Measurements from ENCODE around the gene MYLIP.

The MYLIP gene

GRCh38 chr6:16136091-16136490, 7.2 kb downstream of the MYLIP start:
- no peak overlapping the region for H3K4me3 ChIP-seq (ENCODE audit: low read depth, low read length)
- TF ChIP-seq, protein P1, sequence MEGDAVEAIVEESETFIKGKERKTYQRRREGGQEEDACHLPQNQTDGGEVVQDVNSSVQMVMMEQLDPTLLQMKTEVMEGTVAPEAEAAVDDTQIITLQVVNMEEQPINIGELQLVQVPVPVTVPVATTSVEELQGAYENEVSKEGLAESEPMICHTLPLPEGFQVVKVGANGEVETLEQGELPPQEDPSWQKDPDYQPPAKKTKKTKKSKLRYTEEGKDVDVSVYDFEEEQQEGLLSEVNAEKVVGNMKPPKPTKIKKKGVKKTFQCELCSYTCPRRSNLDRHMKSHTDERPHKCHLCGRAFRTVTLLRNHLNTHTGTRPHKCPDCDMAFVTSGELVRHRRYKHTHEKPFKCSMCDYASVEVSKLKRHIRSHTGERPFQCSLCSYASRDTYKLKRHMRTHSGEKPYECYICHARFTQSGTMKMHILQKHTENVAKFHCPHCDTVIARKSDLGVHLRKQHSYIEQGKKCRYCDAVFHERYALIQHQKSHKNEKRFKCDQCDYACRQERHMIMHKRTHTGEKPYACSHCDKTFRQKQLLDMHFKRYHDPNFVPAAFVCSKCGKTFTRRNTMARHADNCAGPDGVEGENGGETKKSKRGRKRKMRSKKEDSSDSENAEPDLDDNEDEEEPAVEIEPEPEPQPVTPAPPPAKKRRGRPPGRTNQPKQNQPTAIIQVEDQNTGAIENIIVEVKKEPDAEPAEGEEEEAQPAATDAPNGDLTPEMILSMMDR (IDR thresholded peaks at IDR 0.05; ENCODE audit: insufficient read depth, low read depth, low read length, missing control alignments): no peak
- DNase-seq (ENCODE audit: low read depth): no peak

DNA sequence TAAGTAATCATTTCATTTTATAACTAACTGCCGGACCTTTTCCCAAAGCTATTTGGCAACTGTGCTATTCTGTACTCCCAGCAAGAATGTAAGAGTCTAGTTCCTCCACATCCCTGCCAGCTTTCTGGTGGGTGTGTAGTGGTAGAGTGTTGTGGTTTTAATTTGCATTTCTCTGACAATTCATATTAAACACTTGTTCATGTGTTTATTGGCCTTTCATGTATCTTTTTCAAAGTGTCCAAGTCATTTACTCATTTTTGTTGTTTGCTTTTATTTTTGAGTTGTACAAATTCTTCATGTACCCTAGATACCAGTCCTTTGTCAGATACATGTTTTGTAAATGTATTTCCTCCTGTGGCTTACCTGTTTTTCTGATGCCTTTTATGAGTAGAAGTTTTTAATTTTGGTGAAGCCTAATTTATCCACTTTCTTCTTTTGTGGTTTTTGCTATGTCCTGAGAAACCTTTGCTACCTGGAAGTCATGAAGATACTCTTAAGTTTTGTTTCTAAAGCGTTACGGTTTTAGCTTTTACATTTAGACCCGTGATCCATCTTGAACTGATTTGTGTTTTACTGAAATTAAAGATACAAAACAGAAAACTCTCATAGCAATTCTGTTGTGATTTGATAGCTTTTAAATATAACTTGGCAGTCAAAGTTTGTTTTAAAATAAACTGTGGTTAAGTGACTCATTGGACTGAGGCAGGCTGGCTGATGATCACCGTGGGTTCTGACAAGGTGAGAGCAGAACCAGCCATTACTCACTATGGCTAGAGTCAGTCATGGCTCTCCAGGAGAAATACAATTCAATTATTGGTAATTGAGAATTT, 8.0 kb downstream of the MYLIP start:
- TF ChIP-seq, protein P1 (IDR thresholded peaks at IDR 0.05; ENCODE audit: insufficient read depth, low read depth, low read length, missing control alignments): no peak
- peak; percentile 36 for DNase-seq (ENCODE audit: low read depth)
- no peak overlapping the region for H3K4me3 ChIP-seq (ENCODE audit: low read depth, low read length)

DNA sequence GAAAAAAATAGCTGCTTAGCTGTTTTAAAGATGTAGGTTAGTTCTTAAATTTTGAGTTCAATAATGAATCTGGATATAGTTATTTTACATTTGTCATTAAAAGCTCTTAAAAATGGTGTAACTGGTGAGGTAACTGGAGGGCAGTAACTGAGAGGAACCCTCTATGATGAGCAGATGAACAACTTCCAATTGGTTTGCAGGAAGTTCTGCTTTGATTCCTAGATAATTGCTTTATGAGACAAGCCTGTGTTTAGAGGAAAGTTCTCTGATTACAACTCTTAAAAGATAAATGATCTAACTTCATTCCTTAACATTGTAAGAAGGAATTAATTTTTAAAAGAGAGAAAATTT, 8.5 kb downstream of the MYLIP start:
- no peak overlapping the region for H3K4me3 ChIP-seq (ENCODE audit: low read depth, low read length)
- no peak for DNase-seq (ENCODE audit: low read depth)
- TF ChIP-seq, protein P1 (IDR thresholded peaks at IDR 0.05; ENCODE audit: insufficient read depth, low read depth, low read length, missing control alignments): no peak

DNA sequence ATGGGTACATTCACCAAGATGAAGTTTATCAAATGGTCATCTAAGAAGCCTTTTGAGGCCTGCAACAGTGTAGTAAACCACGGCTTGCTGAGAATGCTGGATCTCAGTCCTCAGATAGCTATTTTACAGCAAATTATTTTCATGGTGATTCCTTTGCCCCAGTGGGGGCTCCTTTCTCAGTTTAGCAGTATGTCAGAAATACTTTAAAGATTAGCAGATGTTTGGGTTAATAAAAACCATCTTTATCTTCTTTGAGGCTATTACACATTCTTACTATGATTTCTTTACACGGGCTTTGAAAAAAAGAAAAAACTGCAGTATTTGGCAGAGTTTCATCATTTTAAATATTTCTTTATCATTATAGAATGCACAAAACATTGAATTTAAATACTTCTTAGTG, 10.7 kb downstream of the MYLIP start:
- no peak for DNase-seq (ENCODE audit: low read depth)
- TF ChIP-seq, protein P1 (IDR thresholded peaks at IDR 0.05; ENCODE audit: insufficient read depth, low read depth, low read length, missing control alignments): no peak
- no peak overlapping the region for H3K4me3 ChIP-seq (ENCODE audit: low read depth, low read length)

DNA sequence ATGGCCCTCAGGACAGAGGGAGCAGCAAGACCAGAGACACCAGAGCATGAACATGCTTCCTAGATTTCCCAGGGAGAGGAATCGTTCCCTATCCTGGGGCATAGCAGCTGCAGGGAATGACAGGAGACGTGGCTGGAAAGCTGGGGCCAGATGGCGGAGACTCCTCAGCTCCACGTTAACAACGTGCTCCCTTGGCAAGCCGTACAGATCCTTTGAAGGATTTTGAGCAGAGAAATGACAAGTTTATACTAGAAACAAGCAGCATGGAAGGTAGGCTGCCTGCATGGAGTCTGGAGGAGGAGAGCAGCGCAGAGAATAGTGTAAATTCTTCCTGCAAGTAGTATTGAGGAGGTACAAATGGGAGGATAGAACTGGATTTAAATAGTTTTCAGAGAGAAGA, 11.7 kb downstream of the MYLIP start:
- DNase-seq (ENCODE audit: low read depth): no peak
- TF ChIP-seq, protein P1 (IDR thresholded peaks at IDR 0.05; ENCODE audit: insufficient read depth, low read depth, low read length, missing control alignments): no peak
- H3K4me3 ChIP-seq (ENCODE audit: low read depth, low read length): no peak overlapping the region

DNA sequence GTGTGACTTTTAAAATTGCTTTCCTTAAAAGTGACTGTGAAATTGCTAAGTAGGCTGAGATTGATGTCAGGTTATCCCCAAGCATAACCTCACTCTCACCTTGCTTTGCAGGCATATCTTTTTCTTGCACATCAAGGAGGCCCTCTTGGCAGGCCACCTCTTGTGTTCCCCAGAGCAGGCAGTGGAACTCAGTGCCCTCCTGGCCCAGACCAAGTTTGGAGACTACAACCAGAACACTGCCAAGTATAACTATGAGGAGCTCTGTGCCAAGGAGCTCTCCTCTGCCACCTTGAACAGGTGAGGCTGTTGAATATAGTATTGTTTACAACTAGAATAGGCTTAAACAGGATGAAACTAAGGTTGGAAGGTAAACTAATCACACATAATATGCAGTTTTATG, 12.6 kb downstream of the MYLIP start:
- H3K4me3 ChIP-seq (ENCODE audit: low read depth, low read length): no peak overlapping the region
- TF ChIP-seq, protein P1 (IDR thresholded peaks at IDR 0.05; ENCODE audit: insufficient read depth, low read depth, low read length, missing control alignments): no peak
- no peak for DNase-seq (ENCODE audit: low read depth)

- H3K4me3 ChIP-seq (ENCODE audit: low read depth, low read length): no peak overlapping the region
- DNase-seq (ENCODE audit: low read depth): no peak
- TF ChIP-seq, protein P1 (IDR thresholded peaks at IDR 0.05; ENCODE audit: insufficient read depth, low read depth, low read length, missing control alignments): no peak
These were observed 16.2 kb downstream of the MYLIP start for GRCh38 chr6:16145038-16145437.
